ENCODE results near the gene INPP5E.

The INPP5E gene

DNA sequence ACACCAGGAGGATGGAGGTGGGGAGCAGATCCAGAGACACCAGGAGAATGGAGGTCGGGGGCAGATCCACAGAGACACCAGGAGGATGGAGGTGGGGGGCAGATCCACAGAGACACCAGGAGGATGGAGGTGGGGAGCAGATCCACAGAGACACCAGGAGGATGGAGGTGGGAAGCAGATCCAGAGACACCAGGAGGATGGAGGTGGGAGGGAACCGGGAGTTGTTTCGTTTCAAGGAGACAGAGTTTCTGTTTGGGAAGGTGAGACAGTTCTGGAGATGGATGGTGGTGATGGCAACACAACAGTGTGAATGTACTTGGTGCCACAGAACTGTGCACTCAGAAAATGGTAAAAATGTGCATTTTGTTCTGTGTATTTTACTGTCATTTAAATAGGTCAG, 9.0 kb upstream of the INPP5E start:
- no peak for DNase-seq (ENCODE audit: low read depth in 1 of 2, low spot score in 1 of 2)

- DNase-seq (ENCODE audit: low read depth in 1 of 2, low spot score in 1 of 2): no peak
These were observed 7.6 kb upstream of the INPP5E start for GRCh38 chr9:136447173-136447778.

DNA sequence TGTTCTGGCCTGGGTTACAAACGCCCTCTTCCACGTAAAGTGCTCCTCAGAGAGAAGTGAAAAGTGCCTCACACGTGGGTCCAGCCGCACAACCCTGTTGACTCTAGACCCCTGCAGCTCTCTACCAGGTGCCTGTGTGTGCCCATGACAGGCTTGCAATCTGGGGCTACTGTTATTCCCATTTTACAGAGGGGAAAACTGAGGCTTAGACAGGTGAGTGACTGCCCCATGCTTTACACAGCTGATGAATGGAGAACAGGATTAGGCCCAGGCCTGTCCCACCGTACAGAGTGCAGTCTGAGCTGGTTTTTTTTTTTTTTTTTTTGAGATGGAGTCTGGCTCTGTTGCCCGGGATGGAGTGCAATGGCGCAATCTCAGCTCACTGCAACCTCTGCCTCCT, 6.2 kb upstream of the INPP5E start:
- no peak for DNase-seq (ENCODE audit: low read depth in 1 of 2, low spot score in 1 of 2)

DNA sequence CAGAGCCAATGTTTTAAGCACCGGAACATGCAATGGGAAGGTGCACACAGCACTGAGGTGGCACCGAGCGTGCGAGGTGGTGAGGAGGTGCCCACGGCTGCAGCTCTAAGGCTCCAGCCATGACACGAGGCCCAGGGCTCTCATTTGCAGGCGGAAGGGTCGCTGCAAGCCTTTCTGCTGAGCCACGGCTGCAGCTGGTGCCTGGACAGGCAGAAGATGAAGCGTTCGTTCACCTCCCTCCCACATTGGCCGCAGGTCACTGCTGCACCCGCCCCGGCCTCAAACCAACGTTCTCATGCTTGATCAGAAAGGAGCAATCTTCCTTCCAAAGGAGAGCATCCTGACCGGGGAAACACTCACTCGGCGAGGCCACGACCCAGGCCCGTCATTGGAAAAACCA, 4.5 kb upstream of the INPP5E start:
- DNase-seq (ENCODE audit: low read depth in 1 of 2, low spot score in 1 of 2): no peak

DNA sequence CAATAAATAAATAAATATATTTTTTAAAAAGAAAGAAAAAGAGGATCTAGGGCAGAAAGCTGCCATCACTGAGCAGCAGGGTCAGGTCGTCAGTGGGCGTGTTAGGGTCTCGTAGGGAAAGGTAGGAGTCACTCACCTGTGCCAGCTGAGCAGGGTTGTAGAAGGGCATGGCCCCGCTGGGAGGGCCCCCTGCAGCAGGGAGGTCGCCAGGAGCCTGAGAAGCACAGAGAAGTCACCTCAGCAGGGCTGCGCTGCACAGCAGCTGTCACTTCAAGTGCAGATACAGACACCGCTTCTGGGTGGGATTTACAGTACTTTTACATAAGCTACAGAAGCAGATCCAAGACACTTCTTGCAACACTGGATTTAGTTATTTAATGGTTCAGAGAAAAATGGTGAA, 4.0 kb upstream of the INPP5E start:
- no peak for DNase-seq (ENCODE audit: low read depth in 1 of 2, low spot score in 1 of 2)

DNA sequence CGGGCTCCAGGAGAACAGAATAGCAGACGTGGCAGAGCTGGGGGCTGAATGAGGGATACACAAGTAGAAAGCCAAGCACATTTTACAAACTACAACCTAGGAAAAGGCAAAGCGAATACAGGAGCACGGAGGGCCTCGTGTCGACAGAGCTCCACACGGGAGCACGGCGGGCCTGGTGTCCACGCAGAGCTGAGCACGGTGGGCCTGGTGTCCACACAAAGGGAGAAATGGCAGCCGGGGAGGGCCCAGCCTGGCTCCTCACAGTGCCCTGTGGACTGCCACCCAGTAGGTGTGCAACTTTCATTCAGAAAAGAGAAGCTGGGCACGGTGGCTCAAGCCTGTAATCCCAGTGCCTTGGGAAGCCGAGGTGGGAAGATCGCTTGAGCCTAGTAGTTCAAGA, 3.4 kb upstream of the INPP5E start:
- DNase-seq (ENCODE audit: low read depth in 1 of 2, low spot score in 1 of 2): no peak

DNA sequence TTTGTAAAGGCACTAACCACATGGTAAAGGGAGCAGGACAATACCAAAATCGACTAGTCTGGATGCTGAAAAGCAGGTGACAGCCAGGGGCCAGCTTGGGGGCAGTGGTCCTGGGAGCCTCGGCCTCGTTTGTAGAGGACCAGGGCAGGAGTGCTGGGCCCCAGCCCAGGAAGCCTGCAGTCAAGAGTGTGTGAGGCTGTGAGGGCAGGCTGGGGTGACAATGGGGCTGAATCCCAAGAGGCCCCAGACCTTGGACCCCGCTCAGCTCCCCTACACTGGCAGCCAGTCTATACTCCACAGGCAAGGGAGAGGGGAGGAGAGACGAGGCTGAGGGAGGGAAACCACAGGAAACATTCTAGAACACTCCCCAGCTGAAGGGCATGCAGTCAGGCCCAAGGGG, 2.6 kb upstream of the INPP5E start:
- no peak for DNase-seq (ENCODE audit: low read depth in 1 of 2, low spot score in 1 of 2)

- no peak for DNase-seq (ENCODE audit: low read depth in 1 of 2, low spot score in 1 of 2)
These were observed 2.1 kb upstream of the INPP5E start for GRCh38 chr9:136441681-136442245.

GRCh38 chr9:136441191-136441680, 1.6 kb upstream of the INPP5E start:
- DNase-seq (ENCODE audit: low read depth in 1 of 2, low spot score in 1 of 2): no peak

DNA sequence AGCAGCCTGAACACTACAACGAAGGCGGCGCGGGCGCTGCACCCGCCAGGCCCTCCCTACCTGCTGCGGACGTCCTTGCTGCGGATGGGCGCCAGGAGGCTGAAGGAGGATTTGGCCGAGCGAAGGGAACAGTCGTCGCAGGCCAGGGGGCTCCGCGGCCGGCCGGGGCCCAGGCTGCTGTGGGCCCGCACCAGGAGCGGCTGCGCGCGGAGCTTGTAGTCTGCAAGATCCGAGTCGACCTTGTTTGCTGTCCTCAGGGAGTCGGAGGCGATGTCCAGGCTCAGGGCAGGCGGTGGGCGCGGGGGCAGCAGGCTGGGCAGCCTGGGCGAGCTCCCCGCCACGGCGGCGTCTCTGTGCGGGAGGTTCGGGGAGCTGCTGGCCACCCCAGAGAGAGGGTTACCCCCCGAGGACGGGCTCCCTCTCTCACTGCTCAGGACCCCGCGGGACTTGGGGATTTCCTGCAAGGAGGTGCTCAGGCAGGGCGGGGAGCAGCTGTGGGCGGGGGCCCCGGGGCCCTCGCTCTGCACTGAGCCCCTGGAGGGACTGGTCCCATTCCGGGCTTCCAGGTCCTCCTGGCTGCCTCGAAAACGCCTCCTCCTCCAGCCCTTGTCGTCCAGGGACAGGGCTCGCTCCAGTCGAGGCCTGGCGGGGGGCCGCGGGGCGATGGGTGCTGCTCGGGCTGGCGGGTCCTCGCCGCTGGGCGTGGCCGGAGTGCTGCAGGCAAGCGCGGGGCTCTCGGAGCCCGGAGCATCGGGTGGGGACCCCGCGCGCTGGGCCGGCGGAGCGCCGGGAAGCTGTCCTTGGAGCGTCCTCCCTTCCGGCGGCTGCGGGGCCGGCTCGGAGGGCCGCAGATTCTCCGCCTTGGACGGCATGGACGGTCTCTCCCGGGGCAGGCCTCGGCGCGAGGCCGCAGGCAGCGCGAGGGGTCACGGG, 831 bp downstream of the INPP5E start:
- peak; percentile 34 to 49 for DNase-seq (ENCODE audit: low read depth in 1 of 2, low spot score in 1 of 2)

DNA sequence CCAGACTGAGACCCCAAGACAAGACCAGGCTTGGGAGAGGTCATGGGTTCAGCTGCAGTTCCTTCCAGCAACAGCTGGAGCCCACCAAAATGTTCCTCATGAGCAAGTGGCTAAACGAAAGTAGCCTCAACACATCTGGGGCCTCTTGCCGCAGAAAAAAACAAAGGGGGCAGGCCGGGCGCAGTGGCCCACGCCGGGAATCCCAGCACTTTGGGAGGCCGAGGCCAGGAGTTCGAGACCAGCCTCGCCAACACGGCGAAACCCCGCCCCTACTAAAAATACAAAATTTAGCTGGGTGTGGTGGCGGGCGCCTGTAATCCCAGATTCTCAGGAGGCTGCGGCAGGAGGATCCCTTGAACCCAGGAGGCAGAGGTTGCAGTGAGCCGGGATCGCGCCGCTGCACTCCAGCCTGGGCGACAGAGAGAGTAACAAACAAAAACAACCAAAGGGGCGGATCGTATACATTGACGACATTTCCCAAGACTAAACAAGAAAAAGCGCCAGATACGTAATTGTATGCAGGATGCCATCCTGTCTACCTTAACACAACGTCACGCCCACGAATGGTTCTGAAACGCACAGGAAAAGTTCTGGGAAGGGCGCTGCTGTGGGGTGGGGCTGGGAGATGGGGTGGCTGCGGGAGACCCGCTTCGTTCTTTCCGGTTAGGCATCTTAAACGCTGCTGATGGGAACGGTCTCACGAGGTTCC, 1.7 kb downstream of the INPP5E start:
- DNase-seq (ENCODE audit: low read depth in 1 of 2, low spot score in 1 of 2): no peak

DNA sequence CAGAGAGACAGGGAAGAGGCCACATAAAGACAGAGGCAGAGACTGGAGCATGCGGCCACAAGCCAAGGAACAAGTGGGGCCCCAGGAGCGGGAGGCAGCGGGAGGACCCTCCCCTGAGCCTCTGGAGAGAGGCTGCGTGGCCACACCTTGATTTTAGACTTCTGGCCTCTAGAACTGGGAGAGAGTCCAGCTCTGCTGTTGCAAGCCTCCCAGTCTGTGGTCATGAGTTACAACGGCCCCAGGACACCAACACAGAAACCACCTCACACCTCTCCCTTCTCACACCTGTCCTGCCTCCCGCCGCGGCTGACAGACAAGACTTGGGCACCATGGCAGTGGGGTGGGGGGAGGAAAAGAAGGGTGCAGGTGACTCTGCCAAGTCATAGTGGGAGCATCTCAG, 2.2 kb downstream of the INPP5E start:
- no peak for DNase-seq (ENCODE audit: low read depth in 1 of 2, low spot score in 1 of 2)

- no peak for DNase-seq (ENCODE audit: low read depth in 1 of 2, low spot score in 1 of 2)
These were observed 3.5 kb downstream of the INPP5E start for GRCh38 chr9:136436055-136436634.

DNA sequence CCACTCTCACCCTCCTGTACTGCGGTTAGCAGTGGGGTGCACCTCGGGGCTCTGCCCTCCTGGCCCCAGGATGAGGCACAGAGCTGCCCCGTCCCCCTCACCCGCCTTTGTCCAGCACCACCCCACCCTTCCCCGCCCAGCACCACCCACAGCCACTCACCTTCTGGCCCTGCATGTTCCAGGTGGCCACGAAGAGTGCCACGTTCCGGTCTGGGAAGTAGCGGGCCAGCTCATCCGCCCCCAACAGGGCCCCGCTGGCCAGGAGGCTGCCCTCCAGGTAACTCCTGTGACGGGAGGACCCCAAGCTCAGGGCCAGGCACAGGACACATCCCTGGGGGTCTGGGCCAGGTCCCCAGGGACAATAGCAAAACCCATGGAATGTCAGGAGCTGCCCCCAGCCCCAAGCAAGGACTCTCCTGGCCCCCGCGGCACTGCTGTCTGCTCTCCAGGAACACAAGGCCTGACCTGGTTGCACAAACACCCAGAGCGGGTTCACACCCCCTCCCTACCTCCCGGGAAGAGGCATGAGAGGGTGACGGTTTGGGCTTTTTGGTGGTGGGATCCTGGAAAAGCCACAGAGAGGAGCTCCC, 5.0 kb downstream of the INPP5E start:
- no peak for DNase-seq (ENCODE audit: low read depth in 1 of 2, low spot score in 1 of 2)

- no peak for DNase-seq (ENCODE audit: low read depth in 1 of 2, low spot score in 1 of 2)
These were observed 5.6 kb downstream of the INPP5E start for GRCh38 chr9:136433849-136434579.

DNA sequence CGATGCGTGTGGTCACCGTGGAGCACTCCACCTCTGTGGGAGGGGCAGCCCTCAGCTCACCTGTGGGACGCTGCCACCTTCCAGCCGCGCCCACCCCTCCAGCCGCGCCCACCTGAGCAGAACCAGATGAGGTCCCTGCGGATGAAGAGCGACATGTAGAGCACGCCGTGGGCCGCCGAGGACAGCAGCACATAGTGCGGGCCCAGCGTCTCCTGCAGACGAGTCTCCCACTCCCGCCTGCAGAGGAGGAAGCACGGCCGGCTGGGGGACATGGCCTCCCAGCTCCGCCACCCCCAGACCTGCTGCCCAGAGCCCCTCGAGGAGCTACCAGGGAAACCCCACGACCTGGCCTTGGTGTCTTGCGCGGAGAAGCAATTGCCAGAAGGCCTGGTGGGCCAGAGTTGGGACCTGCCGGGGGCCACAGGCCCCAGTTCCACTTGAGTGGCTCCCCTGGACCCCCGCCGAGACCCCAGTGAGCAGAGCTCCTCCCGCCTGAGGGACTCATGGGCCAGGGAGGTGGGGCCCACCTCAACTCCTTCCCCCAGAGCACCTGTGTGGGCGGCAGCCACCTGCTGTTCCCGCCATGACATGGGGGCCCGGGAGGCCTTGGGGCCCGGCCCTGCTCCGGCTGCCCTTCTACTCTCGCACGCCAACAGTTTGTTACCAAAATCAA, 6.5 kb downstream of the INPP5E start:
- no peak for DNase-seq (ENCODE audit: low read depth in 1 of 2, low spot score in 1 of 2)

- no peak for DNase-seq (ENCODE audit: low read depth in 1 of 2, low spot score in 1 of 2)
These were observed 7.1 kb downstream of the INPP5E start for GRCh38 chr9:136432591-136432990.

GRCh38 chr9:136431782-136432350, 7.8 kb downstream of the INPP5E start:
- no peak for DNase-seq (ENCODE audit: low read depth in 1 of 2, low spot score in 1 of 2)

DNA sequence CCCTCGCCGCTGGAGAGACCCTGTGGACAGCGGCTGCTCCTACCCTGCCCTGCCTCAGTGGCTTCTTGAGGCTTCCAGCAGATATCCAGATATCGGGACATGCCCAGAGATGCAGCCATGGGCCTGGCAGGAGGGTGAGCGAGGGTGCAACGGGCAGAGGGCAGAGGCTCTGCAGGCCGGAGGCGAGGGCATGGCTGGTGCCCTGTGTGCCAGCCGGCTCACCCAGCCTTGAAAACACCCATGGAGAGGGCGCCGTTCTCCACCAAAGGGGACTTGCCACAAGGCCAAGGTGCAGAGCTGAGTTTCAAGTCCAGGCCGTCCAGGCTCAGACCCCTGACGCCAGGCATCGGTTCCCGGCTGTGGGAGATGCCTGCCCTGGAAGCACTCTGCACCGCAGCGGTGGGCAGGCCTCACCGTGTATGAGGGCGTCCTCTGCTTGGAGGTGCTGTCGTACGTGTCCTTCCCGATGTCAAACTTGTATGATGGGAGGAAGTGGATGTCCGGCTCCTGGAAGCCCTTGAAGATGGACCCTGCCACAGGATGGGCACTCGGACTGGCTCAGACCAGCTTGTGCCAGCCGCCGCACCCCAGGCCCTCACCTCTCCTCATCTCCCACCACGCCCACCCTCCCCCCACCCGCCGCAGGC, 8.9 kb downstream of the INPP5E start:
- DNase-seq (ENCODE audit: low read depth in 1 of 2, low spot score in 1 of 2): no peak

All from stimulated activated CD4-positive, alpha-beta T cell treated with anti-CD3 and anti-CD28 coated beads, Interleukin-15, amount 100 ng/mL, for 1 hour (primary cell).